Endothelial cell of umbilical vein (primary cell): Measurements from ENCODE around the gene STRN. TPM values are rescaled to one million over a fixed set of nuclear protein-coding genes. Genes with fewer than 3 reads are reported as not detected.
"Not testable (repeated sequence)": the region's sequence is repeated elsewhere in the genome, so short reads cannot be mapped to it uniquely, and the experiment has no call there.

Experiments
- BruUV-seq: library from RNA; stranded (reverse); fragments of 400-500 nt; replicated peaks from 2 replicates; lab custom pipeline; 2021; lab: Mats Ljungman, UMichigan
- CTCF ChIA-PET: fragments of 300-600, 350-600 bp; sonication (Branson Sonifier 250); formaldehyde crosslinking; loops from one replicate; lab custom pipeline; 2021; ENCODE audit warnings: antibody characterized with exemption, inconsistent platforms; lab: Charles Lee
- POLR2A ChIA-PET: fragments of 300-600, 350-600 bp; sonication (Branson Sonifier 250); formaldehyde crosslinking; loops from one replicate; lab custom pipeline; 2021; ENCODE audit warnings: antibody characterized with exemption, inconsistent platforms; lab: Charles Lee
- DNase-seq: peaks from one replicate; pipeline ENCODE4 v3.0.0-alpha.2; 2011; ENCODE audit warnings: low read depth, low spot score
- FAIRE-seq: peaks from 2 replicates; lab custom pipeline; 2011; peaks lifted over from hg19 to GRCh38; lab: Jason Lieb, UNC
- H2AFZ ChIP-seq: 2 replicates; pipeline ENCODE4 v1.6.0; 2012; ENCODE audit warnings: low read depth, low read length, control low read depth, inconsistent platforms
- H3K27ac ChIP-seq: 2 replicates; pipeline ENCODE4 v1.5.1; 2011; ENCODE audit warnings: low read depth, mild to moderate bottlenecking, control low read depth, low read length, moderate library complexity; ENCODE audit not compliant: insufficient read depth
- H3K27me3 ChIP-seq, 2 experiments: 2 replicates each; pipeline versions ENCODE4 v1.6.0 to v1.6.1; 2011; ENCODE audit warnings: low read length in 2 of 2, mixed read lengths in 1 of 2; ENCODE audit not compliant: control insufficient read depth in 2 of 2, insufficient read depth in 2 of 2
- H3K36me3 ChIP-seq, 2 experiments: 2 replicates in 1 of 2; 3 replicates in 1 of 2; pipeline ENCODE4 v1.5.1; 2011; ENCODE audit warnings: low read length in 2 of 2, mild to moderate bottlenecking in 1 of 2, moderate library complexity in 1 of 2; ENCODE audit not compliant: control insufficient read depth in 2 of 2, insufficient read depth in 2 of 2; ENCODE audit errors: extremely low read depth in 1 of 2
- H3K4me1 ChIP-seq: 3 replicates; pipeline ENCODE4 v1.5.1; 2011; ENCODE audit warnings: mild to moderate bottlenecking, low read length; ENCODE audit not compliant: control insufficient read depth, insufficient read depth; ENCODE audit errors: extremely low read depth
- H3K4me2 ChIP-seq: 2 replicates; pipeline ENCODE4 v1.6.1; 2011; ENCODE audit warnings: low read length, control low read depth, mixed read lengths; ENCODE audit not compliant: insufficient read depth
- H3K4me3 ChIP-seq, 3 experiments: fragments of 200-600 bp in 1 of 3; sonication (generic), shearing (Covaris generic) in 1 of 3; replicated peaks in 1 of 3; 2 replicates each; pipeline ENCODE4 v1.5.1; 2011 to 2016; ENCODE audit warnings: control low read depth in 3 of 3, low read length in 3 of 3, mild to moderate bottlenecking in 2 of 3, inconsistent platforms in 1 of 3, low read depth in 1 of 3, moderate library complexity in 1 of 3; ENCODE audit not compliant: insufficient read depth in 1 of 3
- H3K79me2 ChIP-seq: 2 replicates; pipeline ENCODE4 v1.6.0; 2012; ENCODE audit warnings: low read length, inconsistent platforms; ENCODE audit not compliant: control insufficient read depth, insufficient read depth
- H3K9ac ChIP-seq: replicated peaks from 2 replicates; pipeline ENCODE3; 2011; ENCODE audit warnings: low read length, control low read depth; ENCODE audit not compliant: insufficient read depth; ENCODE audit errors: extremely low read depth
- H3K9me1 ChIP-seq: replicated peaks from 3 replicates; pipeline ENCODE4 v1.6.0; 2011; ENCODE audit warnings: mild to moderate bottlenecking, low read length; ENCODE audit not compliant: control insufficient read depth, insufficient read depth; ENCODE audit errors: extremely low read depth
- H3K9me3 ChIP-seq: replicated peaks from 2 replicates; pipeline ENCODE4 v1.5.1; 2012; ENCODE audit warnings: low read length, inconsistent platforms; ENCODE audit not compliant: control insufficient read depth, insufficient read depth
- H4K20me1 ChIP-seq: replicated peaks from 2 replicates; pipeline ENCODE3; 2011; ENCODE audit warnings: mild to moderate bottlenecking, low read length; ENCODE audit not compliant: control insufficient read depth, insufficient read depth; ENCODE audit errors: extremely low read depth
- FOS ChIP-seq: IDR thresholded peaks from 2 replicates; pipeline ENCODE4 v1.6.1; 2011; ENCODE audit warnings: mild to moderate bottlenecking, low read length, moderate library complexity, borderline replicate concordance; ENCODE audit not compliant: insufficient read depth
- GATA2 ChIP-seq: IDR thresholded peaks from 2 replicates; pipeline ENCODE4 v1.7.0; 2011; ENCODE audit warnings: low read depth, mild to moderate bottlenecking, moderate library complexity, mixed read lengths, low read length; ENCODE audit not compliant: insufficient read length, insufficient read depth
- JUN ChIP-seq: IDR thresholded peaks from 2 replicates; pipeline ENCODE4 v1.6.1; 2011; ENCODE audit warnings: borderline replicate concordance, low read depth; ENCODE audit not compliant: insufficient read length, insufficient read depth
- dilution Hi-C: fragments of 300-500 bp; cut with MboI; formaldehyde crosslinking; loops from one replicate; pipeline ENCODE4 v1.15.0; 2019; ENCODE audit warnings: low sequenced_read_pairs; ENCODE audit not compliant: extremely low pct_ligation_motif_present
- intact Hi-C: fragments of 100-400 bp; cut with micrococcal nuclease; formaldehyde crosslinking; loops from one replicate; pipeline ENCODE4 v1.10.0; 2022
- polyA plus RNA-seq, 4 experiments: library from polyadenylated mRNA; depleted of rRNA in 3 of 4; stranded (reverse) in 3 of 4; unstranded in 1 of 4; fragments of >200 nt; gene quantifications; 2 replicates each; pipeline versions ENCODE4 v1.2.1 to v1.2.3, GENCODE V29; 2011 to 2012; ENCODE audit warnings: missing spikeins in 1 of 4
- total RNA-seq: library from RNA; stranded (reverse); gene quantifications from 2 replicates; pipeline ENCODE4 v1.2.3, GENCODE V29; 2021

The STRN gene
- total and polyA plus RNA-seq, 2 donors (not counting 3 experiments of a cell fraction or from before 2014, with no cell fraction given): 6.7 to 33.4 TPM

DNA sequence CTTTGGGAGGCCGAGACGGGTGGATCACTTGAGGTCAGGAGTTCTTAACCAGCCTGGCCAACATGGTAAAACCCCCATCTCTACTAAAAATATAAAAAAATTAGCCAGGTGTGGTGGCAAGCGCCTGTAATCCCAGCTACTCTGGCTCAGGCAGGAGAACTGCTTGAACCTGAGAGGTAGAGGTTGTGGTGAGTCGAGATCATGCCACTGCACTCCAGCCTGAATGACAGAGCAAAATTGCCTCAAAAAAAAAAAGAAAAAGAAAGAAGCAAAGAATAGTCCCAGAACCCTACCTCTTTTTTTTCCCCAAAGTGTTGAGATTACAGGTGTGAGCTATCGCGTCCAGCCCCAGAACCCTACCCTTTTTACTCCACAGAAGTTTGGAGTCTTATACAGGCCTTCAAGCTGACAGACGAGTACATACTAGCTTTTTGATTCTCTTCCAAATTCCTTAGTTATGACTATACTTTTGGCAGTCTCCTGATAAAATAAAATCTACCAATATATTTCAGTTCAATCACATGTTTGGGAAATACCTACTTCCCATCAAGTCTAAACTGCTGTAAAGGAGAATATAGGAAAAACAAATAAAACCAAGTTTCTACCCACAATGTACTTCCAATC is 35.4 kb downstream of the STRN start:
- Histone ChIP-seq H3K4me2 (peak overlapping the region; percentile 16), H3K27ac (peak overlapping the region; percentile 76), H3K9ac (peak overlapping the region; percentile 31), H3K4me1 (peaks cover 19% of the 10 kb centered on the region)
- H3K79me2 ChIP-seq, H3K9me3 ChIP-seq, H3K4me3 ChIP-seq, dilution Hi-C loops, H3K9me1 ChIP-seq, H3K36me3 ChIP-seq, H4K20me1 ChIP-seq, H3K27me3 ChIP-seq, FAIRE-seq, H2AFZ ChIP-seq, CTCF ChIA-PET: not testable (repeated sequence)
- TSS peak; percentile 19 for BruUV-seq
- POLR2A ChIA-PET: interaction anchor here (0.6 kb wide), 1 partner anchor 21 kb away, joined by 4 read pairs; no protein-coding TSS in a partner anchor
- intact Hi-C loops: loop anchor here (1.0 to 2.0 kb wide), 2 partner anchors 20 to 36 kb away; partner anchors contain the start of gene STRN
- peak; percentile 79 for DNase-seq

DNA sequence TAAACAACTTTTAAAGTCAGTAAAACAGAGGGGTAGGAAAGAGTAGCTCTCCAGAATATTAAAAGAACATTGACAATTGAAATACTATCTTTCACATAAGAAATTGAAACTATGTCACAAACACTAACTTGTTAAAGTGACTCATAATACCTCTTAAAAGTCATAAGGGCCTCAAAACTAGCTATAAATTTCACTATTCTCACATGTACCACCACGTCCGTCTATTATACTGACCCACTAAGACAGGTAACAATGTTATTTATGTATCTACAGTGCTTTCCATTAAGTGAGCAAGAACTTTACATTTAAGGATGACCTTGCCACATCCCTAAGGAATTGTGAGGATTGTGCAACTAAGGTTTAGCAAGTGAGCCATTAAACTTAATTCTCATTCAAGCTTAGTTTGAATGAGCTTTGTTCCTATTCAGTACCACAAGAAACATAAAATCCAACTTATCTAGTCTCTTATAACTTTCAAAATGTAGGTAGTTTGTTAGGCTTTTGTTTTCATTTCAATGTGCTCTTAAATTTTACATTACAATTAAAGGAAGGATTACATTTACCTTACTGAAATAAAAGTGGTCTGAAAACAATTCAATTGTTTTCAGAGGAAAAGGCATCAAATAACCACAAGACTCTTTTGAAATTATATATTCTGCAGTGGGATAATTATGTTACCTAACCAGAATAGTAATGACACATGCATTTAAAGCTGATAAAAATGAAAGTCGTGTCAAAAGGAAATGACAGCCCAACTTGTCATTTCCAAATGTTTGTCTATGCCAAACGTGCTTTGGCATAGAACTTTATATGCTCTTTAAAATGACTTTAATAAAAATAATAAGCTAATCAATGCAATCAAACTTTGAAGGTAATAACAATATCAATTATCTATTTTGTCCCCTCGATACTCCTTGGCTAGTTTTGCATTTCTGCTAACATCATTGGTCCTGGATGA is 39.9 kb downstream of the STRN start:
- H2AFZ ChIP-seq, dilution Hi-C loops, FAIRE-seq, intact Hi-C loops, H4K20me1 ChIP-seq, H3K27me3 ChIP-seq, H3K9me3 ChIP-seq, H3K9me1 ChIP-seq, H3K9ac ChIP-seq, H3K79me2 ChIP-seq, H3K36me3 ChIP-seq: not testable (repeated sequence)
- BruUV-seq: TSS peak; percentile 70
- Histone ChIP-seq H3K4me3 (peak overlapping the region in 1 of 3 experiments; percentile 27), H3K4me2 (peak overlapping the region; percentile 79), H3K4me1 (peaks cover 25% of the 10 kb centered on the region), H3K27ac (peak overlapping the region; percentile 91)
- ChIA-PET POLR2A (interaction anchor here (1.1 kb wide), 1 partner anchor 37 kb away, joined by 3 read pairs; no protein-coding TSS in a partner anchor), CTCF (interaction anchor here (0.8 to 3.0 kb wide), 3 partner anchors 10 to 25 kb away, joined by 3 to 7 read pairs (median 3); no protein-coding TSS in a partner anchor)
- peak; percentile 28 for TF ChIP-seq JUN
- TF ChIP-seq GATA2: peak; percentile 7
- peak; percentile 51 for TF ChIP-seq FOS
- peak; percentile 59 for DNase-seq

DNA sequence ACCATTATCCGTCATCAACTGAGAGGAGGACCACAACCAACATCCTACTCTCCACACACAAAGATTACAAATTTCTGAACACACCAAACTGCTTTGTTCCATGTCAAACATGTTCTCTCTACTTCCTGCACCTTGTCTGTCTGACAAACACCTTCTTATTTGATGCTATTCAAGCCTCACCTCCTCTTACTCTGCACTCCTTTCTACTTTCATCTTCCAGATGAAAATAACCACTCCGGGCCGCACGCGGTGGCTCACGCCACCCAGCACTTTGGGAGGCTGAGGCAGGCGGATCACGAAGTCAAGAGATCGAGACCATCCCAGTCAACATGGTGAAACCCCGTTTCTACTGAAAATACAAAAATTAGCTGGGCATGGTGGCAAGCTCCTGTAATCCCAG is 43.7 kb downstream of the STRN start:
- H3K4me2 ChIP-seq, CTCF ChIA-PET, DNase-seq, H3K4me3 ChIP-seq, H2AFZ ChIP-seq, POLR2A ChIA-PET, H3K27ac ChIP-seq, FAIRE-seq, intact Hi-C loops, BruUV-seq, H3K9me1 ChIP-seq, H3K9ac ChIP-seq, H4K20me1 ChIP-seq, H3K27me3 ChIP-seq, dilution Hi-C loops, H3K79me2 ChIP-seq, H3K9me3 ChIP-seq, H3K36me3 ChIP-seq: not testable (repeated sequence)
- H3K4me1 ChIP-seq: peaks cover 16% of the 10 kb centered on the region
